Colonic mucosa (tissue), 4 donors: ENCODE measurements around the gene ZNF765. TPM values are rescaled to one million over a fixed set of nuclear protein-coding genes. Genes with fewer than 3 reads are reported as not detected.
"Not testable (repeated sequence)": the region's sequence is repeated elsewhere in the genome, so short reads cannot be mapped to it uniquely, and the experiment has no call there.

Experiments used
- DNase-seq: peaks from one replicate; pipeline ENCODE4 v3.0.0-alpha.2; 2020
- H3K27ac ChIP-seq: fragments of 200-600 bp; one replicate; pipeline ENCODE4 v1.8.0; 2021
- H3K27me3 ChIP-seq: fragments of 200-600 bp; one replicate; pipeline ENCODE4 v1.8.0; 2021
- H3K36me3 ChIP-seq: fragments of 200-600 bp; one replicate; pipeline ENCODE4 v1.8.0; 2021
- H3K4me1 ChIP-seq: fragments of 200-600 bp; one replicate; pipeline ENCODE4 v1.8.0; 2021; ENCODE audit warnings: mild to moderate bottlenecking
- H3K4me3 ChIP-seq: fragments of 200-600 bp; one replicate; pipeline ENCODE4 v1.8.0; 2021
- H3K9ac ChIP-seq, 2 donors: one replicate each; pipeline ENCODE4 v1.7.0; 2013; ENCODE audit warnings: control low read depth in 2 of 2, low read depth in 2 of 2, low read length in 2 of 2
- H3K9me3 ChIP-seq: fragments of 200-600 bp; one replicate; pipeline ENCODE4 v1.8.0; 2021
- intact Hi-C: fragments of 100-400 bp; cut with DNase I; formaldehyde crosslinking; loops from one replicate; pipeline ENCODE4 v1.14.1; 2022
- total RNA-seq, 2 donors: library from RNA; stranded (reverse); fragmentation: NEBNext Ultra II Directional in 1 of 2; extraction: Animal tissue kit (Norgen Biotek cat#: 25700) in 1 of 2; gene quantifications; one replicate each; pipeline ENCODE4 v1.2.1, GENCODE V29; 2021
- TF ChIP-seq, protein P1 (sequence below): fragments of 200-600 bp; IDR thresholded peaks from one replicate; pipeline ENCODE4 v1.8.0; 2022; ENCODE audit warnings: antibody characterized with exemption, mild to moderate bottlenecking
- donor health status: healthy.
- donor health status: DM: no; HTN: no; CAD: no.
- donor health status: DM: no; HTN: no; CAD: no.

Gene ZNF765
- total RNA-seq, 2 donors from 2014 or later, result 8.2 to 10.7 TPM

DNA sequence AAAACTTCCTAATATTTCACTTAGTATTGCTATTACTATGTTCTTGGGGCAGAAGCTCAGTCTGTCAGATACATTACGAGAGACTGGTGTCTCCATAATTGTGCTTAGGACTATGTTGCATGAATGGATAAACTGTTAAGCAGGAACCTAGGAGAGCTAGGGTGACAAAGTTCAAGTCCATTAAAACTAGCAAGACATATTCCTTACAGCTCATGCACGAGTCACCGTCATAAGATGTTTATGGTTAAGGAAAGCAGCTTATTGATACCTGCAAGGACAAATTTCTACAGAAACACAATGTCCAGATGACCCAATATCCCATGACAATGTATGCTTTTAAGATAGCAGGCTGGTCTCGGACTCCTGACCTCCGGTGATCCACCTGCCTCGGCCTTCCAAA is 66.9 kb downstream of the ZNF765 start:
- DNase-seq, result no peak
- Histone ChIP-seq H3K27ac (no peak overlapping the region), H3K4me1 (no peaks in the 10 kb centered on the region), H3K9ac (no peak overlapping the region), H3K36me3 (no peaks in the 10 kb centered on the region), H3K4me3 (no peak overlapping the region), H3K9me3 (peaks cover 8% of the 10 kb centered on the region), H3K27me3 (no peaks in the 10 kb centered on the region)
- TF ChIP-seq, protein P1, sequence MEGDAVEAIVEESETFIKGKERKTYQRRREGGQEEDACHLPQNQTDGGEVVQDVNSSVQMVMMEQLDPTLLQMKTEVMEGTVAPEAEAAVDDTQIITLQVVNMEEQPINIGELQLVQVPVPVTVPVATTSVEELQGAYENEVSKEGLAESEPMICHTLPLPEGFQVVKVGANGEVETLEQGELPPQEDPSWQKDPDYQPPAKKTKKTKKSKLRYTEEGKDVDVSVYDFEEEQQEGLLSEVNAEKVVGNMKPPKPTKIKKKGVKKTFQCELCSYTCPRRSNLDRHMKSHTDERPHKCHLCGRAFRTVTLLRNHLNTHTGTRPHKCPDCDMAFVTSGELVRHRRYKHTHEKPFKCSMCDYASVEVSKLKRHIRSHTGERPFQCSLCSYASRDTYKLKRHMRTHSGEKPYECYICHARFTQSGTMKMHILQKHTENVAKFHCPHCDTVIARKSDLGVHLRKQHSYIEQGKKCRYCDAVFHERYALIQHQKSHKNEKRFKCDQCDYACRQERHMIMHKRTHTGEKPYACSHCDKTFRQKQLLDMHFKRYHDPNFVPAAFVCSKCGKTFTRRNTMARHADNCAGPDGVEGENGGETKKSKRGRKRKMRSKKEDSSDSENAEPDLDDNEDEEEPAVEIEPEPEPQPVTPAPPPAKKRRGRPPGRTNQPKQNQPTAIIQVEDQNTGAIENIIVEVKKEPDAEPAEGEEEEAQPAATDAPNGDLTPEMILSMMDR, result no peak
- intact Hi-C loops, result no loop called here

DNA sequence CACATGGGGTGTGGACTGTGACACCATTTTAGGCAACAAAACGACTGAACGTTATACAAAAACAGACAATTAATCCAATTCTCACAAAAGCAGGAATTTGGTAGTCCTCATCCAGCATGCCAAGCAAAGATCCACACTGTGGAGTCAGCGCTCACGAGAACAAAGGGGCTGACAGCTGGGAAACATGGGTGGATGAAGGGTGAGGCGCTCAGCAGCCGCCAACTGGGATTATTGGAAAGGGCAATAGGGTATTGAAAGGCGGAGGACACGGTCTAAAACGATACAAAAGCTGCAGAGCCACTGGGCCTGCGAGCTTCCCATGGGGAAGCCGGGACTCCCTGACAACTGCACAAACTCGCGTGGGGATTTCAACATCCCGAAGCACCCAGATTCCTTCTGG is 67.9 kb downstream of the ZNF765 start:
- Histone ChIP-seq H3K4me3 (no peak overlapping the region), H3K4me1 (no peaks in the 10 kb centered on the region), H3K27me3 (no peaks in the 10 kb centered on the region), H3K9me3 (peaks cover 1% of the 10 kb centered on the region), H3K9ac (no peak overlapping the region), H3K36me3 (no peaks in the 10 kb centered on the region), H3K27ac (no peak overlapping the region)
- no peak for DNase-seq
- intact Hi-C loops, result no loop called here
- TF ChIP-seq, protein P1, result no peak

DNA sequence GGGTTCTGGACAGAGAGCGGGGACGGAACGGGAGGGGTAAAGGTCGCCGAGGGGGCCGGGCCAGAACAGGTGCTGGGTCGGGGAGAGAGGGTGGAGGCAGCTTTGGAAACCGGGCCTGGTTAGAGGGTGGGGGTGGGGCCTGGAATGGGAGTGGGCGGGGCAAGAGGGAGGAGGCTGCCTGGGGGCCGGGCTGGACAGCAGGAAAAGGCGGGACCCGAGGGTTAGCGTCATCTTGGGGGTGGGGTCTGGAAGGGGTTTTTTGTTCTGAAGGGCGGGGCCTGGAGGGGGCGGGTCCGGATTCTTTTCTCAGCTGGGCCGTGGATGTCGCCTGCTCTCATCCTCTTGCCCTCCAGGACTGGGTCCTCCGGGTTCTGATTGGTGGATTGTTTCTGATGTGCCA is 68.3 kb downstream of the ZNF765 start:
- DNase-seq, result peak; percentile 19
- H3K9me3 ChIP-seq, result no peaks in the 10 kb centered on the region
- H3K9ac ChIP-seq, result no peak overlapping the region
- H3K36me3 ChIP-seq, result no peaks in the 10 kb centered on the region
- TF ChIP-seq, protein P1, result no peak
- H3K27ac ChIP-seq, result no peak overlapping the region
- H3K27me3 ChIP-seq, result no peaks in the 10 kb centered on the region
- H3K4me3 ChIP-seq, result no peak overlapping the region
- intact Hi-C loops, result no loop called here
- no peaks in the 10 kb centered on the region for H3K4me1 ChIP-seq

DNA sequence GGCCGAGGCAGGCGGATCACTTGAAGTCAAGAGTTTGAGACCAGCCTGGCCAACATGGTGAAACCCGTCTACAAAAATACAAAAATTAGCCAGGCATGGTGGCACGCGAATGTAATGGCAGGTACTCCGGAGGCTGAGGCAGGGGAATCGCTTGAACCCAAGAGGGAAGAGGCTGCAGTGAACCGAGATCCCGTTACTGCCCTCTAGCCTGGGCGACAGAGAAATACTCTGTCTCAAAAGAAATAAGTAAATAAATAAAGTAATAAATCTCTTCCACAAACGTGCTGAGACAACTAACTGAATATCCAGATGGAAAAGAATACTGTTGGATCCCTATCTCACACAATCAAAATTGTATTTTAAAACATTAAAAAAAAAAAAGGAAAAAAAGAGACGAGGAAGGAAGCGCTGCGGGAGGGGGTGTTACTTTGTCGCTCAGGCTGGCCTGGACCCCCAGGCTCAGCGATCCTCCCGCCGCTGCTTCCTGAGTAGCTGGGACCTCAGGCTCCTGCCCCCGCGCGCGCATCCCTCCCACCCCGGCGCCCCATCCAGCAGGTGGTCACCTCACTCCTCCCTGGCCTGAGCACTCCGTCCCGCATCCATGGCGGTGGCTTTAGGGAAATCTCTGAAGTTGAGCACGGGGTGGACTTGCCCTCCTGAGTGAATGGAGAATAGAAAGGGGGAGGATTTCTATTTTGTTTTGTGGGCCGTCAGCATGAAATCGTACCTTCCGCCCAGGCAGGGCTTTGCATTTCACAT is 72.0 kb downstream of the ZNF765 start:
- intact Hi-C loops, result no loop called here
- Histone ChIP-seq H3K4me3 (peak overlapping the region; percentile 61), H3K4me1 (no peaks in the 10 kb centered on the region), H3K27me3 (no peaks in the 10 kb centered on the region), H3K36me3 (no peaks in the 10 kb centered on the region), H3K27ac (peak overlapping the region; percentile 57), H3K9me3 (no peaks in the 10 kb centered on the region), H3K9ac (peak overlapping the region in 1 of 2 donors; percentile 34)
- TF ChIP-seq, protein P1, result no peak
- DNase-seq, result no peak

DNA sequence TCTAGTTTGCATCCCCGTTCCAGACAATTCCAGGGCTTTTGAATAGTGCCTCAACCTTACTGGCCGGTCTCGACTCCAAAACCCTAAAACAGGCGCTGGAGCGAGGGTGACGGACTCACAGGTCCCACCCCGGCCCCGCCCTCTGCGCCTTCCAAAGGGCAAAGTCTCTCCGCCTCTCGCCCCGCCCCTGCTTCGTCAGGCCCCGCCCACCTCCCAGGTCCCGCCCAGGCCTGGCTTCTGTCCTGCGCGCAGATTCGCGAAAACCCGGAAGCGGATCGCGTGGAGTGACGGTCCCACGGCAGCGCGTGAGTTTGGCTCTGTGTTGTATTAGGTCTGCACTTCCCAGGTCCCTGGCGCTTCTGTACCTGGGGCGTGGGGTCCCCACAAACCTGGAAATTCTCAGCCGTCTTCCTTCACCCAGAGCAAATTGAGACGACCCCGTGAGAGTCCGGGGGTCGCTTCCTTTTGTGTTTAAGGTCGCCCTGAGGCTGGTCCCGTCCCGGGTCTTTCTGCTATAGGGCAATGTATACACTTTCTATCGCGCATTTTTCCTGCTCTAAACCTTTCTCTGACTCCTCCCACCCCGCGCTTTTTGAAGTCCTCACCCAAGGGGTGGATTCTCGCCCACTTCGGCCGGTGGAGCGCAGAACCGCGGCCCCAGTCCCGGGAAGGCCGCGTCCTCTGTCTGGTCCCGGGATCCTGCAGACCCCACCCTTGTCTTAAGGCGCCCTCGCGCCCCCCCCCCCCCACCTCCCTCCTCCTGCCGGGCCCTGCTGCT is 72.7 kb downstream of the ZNF765 start, which contains the start of gene ZNF813:
ZNF813 (plus strand) TSS at position 249 of the 778 bp plus-strand sequence. CDS start 16,090 bp downstream, outside the sequence.
- H3K9me3 ChIP-seq, result no peaks in the 10 kb centered on the region
- no peaks in the 10 kb centered on the region for H3K27me3 ChIP-seq
- H3K9ac ChIP-seq, result peak within 1 kb of the TSS; percentile 40 to 52
- no peaks in the 10 kb centered on the region for H3K4me1 ChIP-seq
- TF ChIP-seq, protein P1, result no peak
- intact Hi-C loops, result no loop called here
- DNase-seq, result peak; percentile 99
- H3K27ac ChIP-seq, result peak within 1 kb of the TSS; percentile 57
- peak within 1 kb of the TSS; percentile 61 for H3K4me3 ChIP-seq
- H3K36me3 ChIP-seq, result no peaks in the 10 kb centered on the region

DNA sequence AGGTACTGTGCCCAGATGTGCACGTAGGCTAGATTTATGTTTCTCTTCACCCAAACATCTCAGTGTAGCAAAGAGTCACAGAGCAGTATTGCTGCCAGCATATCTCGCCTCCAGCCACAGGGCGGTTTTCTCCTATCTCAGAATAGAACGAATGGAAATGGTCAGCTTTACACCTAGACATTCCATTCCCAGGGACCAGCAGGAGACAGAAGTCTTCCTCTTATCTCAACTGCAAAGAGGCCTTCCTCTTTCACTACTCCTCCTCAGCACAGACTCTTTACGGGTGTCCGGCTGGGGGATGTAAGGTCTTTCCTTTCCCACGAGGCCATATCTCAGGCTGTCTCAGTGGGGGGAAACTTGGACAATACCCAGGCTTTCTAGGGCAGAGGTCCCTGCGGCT is 73.7 kb downstream of the ZNF765 start:
- H3K36me3 ChIP-seq, H3K27me3 ChIP-seq, H3K9me3 ChIP-seq, H3K4me1 ChIP-seq, H3K27ac ChIP-seq, intact Hi-C loops, DNase-seq, H3K9ac ChIP-seq, H3K4me3 ChIP-seq: not testable (repeated sequence)
